Activated gamma-delta T cell treated with Interleukin-2 at 50 U/mL for 16 hours (primary cell): ENCODE data around the gene GBX1.

Experiments used
- DNase-seq: peaks from one replicate; pipeline ENCODE4 v3.0.0-alpha.2; 2020

GBX1 gene

DNA sequence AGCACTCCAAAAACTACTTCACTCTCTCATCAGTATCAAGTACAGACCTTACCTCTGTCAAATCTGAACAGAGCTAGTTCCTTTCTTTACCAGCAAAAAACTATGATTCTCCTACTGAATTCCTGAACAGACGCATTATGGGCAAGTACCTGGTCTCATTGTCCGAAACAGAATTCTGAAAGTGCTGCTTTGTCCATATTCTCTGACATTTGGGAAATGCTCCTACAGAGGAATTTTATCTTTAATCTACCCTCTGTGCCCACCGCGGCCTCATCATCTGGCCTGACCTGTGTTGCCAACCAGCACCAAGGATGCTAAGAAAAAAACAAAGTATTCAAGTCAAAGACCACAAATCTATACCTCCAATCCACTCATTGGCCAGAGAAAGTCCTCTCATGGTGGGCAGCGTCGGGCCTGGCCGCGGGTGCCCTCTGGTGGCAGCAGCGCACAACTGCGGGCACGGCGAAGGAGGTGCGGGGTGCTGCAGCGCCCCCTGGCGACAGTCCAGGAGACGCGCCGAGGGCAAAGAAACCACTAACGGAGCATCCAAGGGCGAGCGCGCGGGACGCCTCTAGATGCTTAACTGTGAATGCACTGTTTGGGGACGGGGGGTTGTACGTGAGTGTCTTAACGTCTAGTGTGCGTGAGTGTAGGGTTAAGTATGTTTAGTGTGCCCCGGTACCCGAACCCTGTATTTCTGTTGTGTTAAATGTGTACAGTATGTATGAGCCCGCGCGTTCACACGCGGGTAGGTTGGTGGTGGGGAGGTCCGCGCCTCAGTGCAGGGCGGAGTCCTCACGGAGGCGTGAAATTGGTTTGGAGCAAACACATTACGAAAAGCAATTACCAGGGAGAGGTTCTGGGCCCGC, 5.0 kb upstream of the GBX1 start:
- DNase-seq: peak; percentile 77

- no peak for DNase-seq
Observed at GRCh38 chr7:151168787-151169162, 1.3 kb upstream of the GBX1 start.

DNA sequence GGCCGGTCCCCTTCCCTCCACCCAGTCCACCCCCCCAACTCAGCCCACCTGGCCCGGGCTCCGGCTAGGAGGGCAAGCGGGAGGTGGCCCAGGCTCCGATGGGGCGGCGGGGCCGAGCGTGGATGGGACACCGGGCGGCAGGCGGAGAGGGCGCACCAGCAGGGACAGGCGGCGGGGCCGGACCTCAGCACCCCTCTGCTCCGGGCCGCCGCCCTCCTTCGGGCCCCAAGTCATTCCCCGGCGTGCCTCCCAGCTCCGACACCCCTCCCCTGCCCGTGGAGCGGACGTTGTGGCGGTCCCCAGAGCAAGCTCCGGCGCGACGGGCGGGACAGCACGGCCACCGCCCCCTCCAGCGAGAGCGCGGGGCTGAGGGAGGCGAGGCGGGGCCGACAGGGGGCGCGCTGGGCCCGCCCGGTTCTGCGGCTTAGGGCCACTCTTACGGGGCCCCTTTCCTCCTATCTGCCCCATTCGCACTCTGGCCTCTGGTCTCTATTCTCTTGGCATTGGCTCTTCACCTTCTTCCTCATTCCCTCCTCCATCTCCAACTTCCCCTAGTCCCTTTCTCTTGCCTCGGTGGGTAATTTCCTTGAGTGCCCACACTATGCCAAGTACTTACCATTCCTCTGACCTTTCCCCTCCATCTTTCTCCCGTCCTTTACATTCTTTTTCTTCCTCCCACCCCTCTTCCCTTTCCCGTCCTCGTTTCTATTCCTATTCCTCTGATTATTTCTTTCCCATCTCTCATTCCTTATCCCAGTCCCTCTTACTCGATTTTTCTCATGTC, 701 bp upstream of the GBX1 start:
- DNase-seq: peak; percentile 54

DNA sequence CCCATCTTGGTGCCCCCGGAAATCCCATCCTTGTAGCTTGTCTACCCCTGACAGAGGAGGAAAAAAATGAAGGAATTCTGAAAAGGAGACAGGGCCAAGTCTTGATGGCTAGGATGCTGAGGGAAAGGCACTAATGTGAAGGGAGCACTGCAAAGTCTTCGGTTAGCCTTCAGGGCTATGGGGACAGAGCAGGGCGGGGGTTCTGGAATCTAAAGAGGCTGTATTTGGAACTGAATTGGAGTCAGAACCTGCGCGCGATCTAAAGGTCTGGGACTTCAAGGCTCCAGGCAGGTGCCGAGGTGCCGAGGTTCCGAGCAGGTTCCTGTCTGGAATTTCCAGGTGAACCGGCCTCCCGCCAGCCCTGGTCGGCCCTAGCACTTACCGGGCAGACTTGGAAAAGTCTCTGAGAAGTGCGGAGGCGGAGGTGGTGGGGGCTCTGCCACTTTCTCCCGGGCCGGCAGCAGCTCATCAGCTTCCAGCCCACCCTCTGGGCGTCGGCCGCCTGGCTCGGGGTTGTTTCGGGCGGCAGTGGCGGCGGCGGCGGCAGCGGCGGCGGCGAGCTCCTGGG, 781 bp downstream of the GBX1 start:
- DNase-seq: no peak

DNA sequence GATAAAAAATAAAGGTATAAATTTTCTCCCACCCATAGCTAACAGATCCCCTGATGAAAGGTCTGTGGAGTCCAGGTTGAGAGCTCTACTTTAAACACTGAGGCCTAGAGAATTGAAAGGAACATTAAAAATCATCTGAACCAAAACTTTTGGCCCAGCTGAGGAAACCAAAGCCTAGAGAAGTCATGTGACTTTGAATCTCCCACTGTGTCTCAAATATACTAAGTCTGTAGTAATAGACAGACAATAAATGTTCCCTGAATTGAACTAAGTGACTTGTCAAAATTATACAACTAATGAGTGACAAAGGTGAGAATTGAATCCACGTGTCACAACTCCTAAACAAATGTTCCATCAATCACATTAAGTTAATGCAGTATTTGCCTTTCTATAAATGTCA, 5.7 kb downstream of the GBX1 start:
- no peak for DNase-seq

- no peak for DNase-seq
Observed at GRCh38 chr7:151157645-151158329, 9.7 kb downstream of the GBX1 start.

- DNase-seq: no peak
Observed at GRCh38 chr7:151152643-151153513, 14.6 kb downstream of the GBX1 start.

DNA sequence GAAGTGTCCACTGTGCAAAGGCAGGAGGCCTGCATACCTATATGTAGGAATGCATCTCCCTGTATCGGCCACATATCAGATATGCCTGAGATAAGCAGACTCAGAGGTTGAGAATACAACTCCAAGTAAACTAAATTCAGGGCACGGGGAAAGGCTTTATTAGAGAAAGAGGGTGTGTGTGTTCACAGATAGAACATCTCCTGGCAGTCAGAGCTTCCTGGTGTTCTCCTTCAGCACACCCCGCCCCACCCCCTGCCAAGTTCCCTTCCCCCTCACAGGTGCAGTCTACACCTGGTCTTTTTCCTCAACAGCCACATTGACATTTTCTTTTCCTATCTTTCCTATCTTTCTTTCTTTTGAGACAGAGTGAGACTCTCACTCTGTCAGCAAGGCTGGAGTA, 17.1 kb downstream of the GBX1 start:
- DNase-seq: no peak

DNA sequence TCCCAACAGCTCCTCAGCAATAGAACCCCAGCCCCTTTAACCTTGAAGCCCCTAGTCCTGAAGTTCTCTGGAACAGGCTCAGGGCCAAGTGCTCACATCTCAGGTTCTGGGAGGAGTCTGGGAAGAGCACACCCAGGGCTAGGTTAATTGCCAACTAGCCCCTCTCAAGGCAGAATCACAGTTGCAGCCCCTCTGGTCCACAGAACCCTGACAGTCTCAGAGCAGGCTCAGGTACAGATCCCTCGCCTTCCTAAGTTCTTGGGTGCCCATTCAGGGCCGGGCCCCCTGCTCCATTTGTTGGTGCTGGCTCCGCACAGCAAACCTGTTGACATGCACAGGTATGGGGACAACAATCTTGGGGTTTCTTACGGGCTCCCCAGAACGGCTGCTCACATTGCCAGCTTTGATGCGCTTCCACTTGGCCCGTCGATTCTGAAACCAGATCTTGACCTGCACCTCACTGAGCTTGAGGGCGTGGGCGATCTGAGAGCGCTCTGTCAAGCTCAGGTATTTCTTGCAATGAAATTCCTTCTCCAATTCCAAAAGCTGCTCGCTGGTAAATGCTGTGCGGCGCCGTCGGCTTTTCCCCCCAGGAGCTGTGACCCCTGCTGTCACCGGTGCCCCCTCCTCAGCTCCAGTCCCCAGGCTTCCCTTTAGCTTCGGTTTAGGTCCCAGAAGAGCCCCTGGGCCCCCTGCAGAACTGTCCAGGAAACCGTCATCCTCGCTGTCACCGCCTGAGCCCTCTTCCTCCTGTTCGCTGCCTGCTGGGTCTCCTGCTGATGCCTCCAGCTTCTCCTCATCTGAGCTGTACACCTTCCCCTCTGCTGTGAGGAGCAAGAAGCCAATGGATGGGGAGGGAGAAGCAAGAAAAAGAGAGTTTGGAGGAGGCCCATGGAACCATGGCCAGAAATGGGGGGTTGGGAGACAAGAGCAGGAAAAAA, 18.9 kb downstream of the GBX1 start:
- DNase-seq: no peak

- DNase-seq: no peak
Observed at GRCh38 chr7:151146761-151147160, 20.7 kb downstream of the GBX1 start.

DNA sequence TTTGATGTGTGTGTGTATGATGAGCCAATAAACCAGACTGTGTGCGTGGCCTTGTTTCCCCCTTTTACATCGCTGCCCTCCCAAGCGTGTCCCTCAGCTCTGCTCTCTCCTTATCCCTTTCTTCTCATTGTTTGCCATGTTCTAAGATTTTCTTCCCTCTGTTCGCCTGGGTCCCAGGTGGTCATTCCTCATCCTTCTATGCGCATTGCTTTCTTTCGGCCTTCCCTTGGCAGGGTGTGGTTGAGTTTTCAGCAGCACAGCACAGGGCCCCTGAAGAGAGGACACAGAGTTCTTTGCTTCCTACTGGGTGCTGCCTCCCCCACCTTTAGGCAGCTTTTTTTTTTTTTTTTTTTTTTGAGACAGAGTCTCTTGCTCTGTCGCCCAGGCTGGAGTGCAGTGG, 23.1 kb downstream of the GBX1 start:
- no peak for DNase-seq

GRCh38 chr7:151143261-151144015, 24.1 kb downstream of the GBX1 start:
- DNase-seq: no peak

GRCh38 chr7:151142686-151143040, 24.8 kb downstream of the GBX1 start:
- no peak for DNase-seq

- no peak for DNase-seq
Observed at GRCh38 chr7:151141855-151142685, 25.4 kb downstream of the GBX1 start.

- no peak for DNase-seq
Observed at GRCh38 chr7:151141311-151141854, 26.1 kb downstream of the GBX1 start.

DNA sequence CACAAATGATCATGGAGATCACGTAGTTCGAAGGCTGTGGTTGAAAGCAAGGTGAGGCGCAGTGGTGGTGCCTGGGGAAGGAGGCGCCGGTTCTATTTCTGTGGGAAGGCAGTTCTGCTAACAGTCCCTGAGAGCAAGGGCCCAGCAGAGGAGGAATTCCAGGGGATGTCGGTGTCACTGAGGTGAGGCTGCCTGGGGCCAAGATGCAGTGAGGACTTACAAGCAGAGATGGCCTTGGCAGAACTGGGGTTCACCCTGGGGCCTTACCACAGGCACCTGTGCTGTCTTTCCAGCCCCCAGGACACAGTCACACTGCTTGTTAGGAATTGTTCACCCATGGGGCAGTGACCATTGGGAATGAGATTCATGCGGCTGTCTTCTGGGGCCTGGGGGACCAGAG, 26.7 kb downstream of the GBX1 start:
- no peak for DNase-seq

DNA sequence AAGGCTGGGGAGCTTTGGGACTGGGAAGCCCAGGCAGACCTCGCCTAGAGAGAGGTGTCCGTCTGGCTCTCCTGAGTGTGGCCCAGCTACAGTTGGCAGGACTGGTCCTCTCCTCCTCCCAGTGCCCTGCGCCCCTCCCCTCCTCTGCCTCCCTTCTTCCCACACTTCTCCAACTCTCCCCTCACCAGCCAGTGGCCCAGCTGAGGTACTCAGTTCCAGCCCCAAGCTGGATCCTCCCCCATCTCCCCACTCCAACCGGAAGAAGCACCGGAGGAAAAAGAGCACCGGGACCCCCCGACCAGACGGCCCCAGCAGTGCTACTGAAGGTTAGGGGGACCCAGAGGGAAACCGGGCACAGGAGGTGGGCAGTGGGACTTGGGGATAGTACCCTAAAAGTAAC, 27.7 kb downstream of the GBX1 start:
- no peak for DNase-seq

DNA sequence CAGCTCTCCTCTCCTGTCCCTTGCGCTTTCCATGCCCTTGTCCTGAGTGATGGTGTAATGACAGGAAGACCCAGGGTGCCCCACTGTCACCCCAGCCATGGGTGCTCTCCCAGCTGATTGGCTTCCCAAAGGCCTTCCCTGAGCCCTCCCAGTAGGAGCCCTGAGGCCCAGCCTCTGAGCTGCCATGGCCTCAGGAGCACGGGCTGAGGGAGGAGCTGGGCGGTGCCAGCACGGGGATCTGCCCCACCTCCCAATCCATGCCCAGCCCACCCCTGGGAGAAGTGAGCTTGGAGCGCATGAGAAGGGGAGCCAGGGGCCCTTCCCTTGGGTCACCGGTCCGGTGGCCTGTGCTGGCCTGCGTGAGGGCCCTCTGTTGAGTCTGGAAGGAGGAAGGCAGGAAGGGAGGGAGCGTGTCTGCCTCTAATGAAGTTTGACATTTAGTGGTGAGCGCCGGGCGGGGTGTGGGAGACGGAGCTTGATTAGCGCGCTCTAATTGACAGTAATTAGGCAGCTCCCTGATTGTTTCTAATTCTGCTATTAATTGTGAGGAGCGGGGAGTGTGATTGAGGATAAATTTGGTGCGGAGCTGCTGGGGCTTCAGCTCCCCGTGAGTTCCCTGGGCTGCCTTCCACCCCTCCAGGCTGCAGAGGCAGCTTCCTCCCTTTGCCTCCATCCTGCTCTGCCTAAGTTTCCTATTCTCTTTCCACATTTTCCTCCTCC, 28.3 kb downstream of the GBX1 start:
- no peak for DNase-seq
